DOHH2 (cell line): Measurements from ENCODE around the gene CTAGE4.
"Not testable (repeated sequence)": the region's sequence is repeated elsewhere in the genome, so short reads cannot be mapped to it uniquely, and the experiment has no call there.

Experiments used
- H3F3A ChIP-seq: fragments of 200-600 bp; sonication (generic), shearing (Covaris generic); 2 replicates; pipeline ENCODE4 v1.6.0; 2016; ENCODE audit warnings: antibody characterized with exemption, mild to moderate bottlenecking; ENCODE audit not compliant: control insufficient read depth, insufficient read depth
- H3K27ac ChIP-seq: fragments of 200-600 bp; sonication (generic); 2 replicates; pipeline ENCODE4 v1.5.1; 2014; ENCODE audit warnings: low read depth, mild to moderate bottlenecking, low read length, moderate library complexity
- H3K27me3 ChIP-seq: fragments of 200-600 bp; sonication (generic); 2 replicates; pipeline ENCODE4 v1.6.1; 2014; ENCODE audit warnings: mild to moderate bottlenecking, low read length, mixed read lengths; ENCODE audit not compliant: control insufficient read depth
- H3K36me3 ChIP-seq: fragments of 200-600 bp; sonication (generic); 2 replicates; pipeline ENCODE4 v1.6.1; 2014; ENCODE audit warnings: mild to moderate bottlenecking, low read length, moderate library complexity, mixed read lengths; ENCODE audit not compliant: control insufficient read depth
- H3K4me1 ChIP-seq: fragments of 200-600 bp; sonication (generic); 2 replicates; pipeline ENCODE4 v1.6.1; 2014; ENCODE audit warnings: mild to moderate bottlenecking, low read length, mixed read lengths; ENCODE audit not compliant: control insufficient read depth
- H3K4me2 ChIP-seq: fragments of 200-600 bp; sonication (generic); 2 replicates; pipeline ENCODE4 v1.6.0; 2014; ENCODE audit warnings: mild to moderate bottlenecking, low read length, moderate library complexity
- H3K4me3 ChIP-seq: fragments of 200-600 bp; sonication (generic); 2 replicates; pipeline ENCODE4 v1.5.1; 2014; ENCODE audit warnings: mild to moderate bottlenecking, low read length, mixed read lengths
- H3K79me2 ChIP-seq: fragments of 200-600 bp; sonication (generic); 2 replicates; pipeline ENCODE4 v1.6.1; 2014; ENCODE audit warnings: mild to moderate bottlenecking, low read length, mixed read lengths; ENCODE audit not compliant: control insufficient read depth
- H3K9me2 ChIP-seq: fragments of 200-600 bp; sonication (generic); replicated peaks from 2 replicates; pipeline ENCODE4 v1.6.1; 2014; ENCODE audit warnings: mild to moderate bottlenecking, low read length, mixed read lengths; ENCODE audit not compliant: control insufficient read depth
- H3K9me3 ChIP-seq: fragments of 200-600 bp; sonication (generic); 2 replicates; pipeline ENCODE4 v1.6.1; 2014; ENCODE audit warnings: antibody characterized with exemption, low read length, mixed read lengths; ENCODE audit not compliant: control insufficient read depth, insufficient read depth
- H4K20me1 ChIP-seq: fragments of 200-600 bp; sonication (generic); 2 replicates; pipeline ENCODE4 v1.6.0; 2014; ENCODE audit warnings: low read depth, mild to moderate bottlenecking, antibody characterized with exemption, low read length, moderate library complexity; ENCODE audit not compliant: control insufficient read depth, insufficient read depth
- CTCF ChIP-seq: fragments of 200-600 bp; sonication (generic); IDR thresholded peaks from one replicate; pipeline ENCODE4 v1.5.1; 2014; ENCODE audit warnings: antibody characterized with exemption, mild to moderate bottlenecking, low read depth, low read length; ENCODE audit not compliant: poor library complexity, severe bottlenecking
- EZH2phosphoT487 ChIP-seq: fragments of 200-600 bp; sonication (generic); IDR thresholded peaks from 2 replicates; pipeline ENCODE4 v1.6.1; 2017; ENCODE audit warnings: borderline replicate concordance, mild to moderate bottlenecking, antibody characterized with exemption, low read length, moderate library complexity, mixed read lengths

The CTAGE4 gene, protein sequence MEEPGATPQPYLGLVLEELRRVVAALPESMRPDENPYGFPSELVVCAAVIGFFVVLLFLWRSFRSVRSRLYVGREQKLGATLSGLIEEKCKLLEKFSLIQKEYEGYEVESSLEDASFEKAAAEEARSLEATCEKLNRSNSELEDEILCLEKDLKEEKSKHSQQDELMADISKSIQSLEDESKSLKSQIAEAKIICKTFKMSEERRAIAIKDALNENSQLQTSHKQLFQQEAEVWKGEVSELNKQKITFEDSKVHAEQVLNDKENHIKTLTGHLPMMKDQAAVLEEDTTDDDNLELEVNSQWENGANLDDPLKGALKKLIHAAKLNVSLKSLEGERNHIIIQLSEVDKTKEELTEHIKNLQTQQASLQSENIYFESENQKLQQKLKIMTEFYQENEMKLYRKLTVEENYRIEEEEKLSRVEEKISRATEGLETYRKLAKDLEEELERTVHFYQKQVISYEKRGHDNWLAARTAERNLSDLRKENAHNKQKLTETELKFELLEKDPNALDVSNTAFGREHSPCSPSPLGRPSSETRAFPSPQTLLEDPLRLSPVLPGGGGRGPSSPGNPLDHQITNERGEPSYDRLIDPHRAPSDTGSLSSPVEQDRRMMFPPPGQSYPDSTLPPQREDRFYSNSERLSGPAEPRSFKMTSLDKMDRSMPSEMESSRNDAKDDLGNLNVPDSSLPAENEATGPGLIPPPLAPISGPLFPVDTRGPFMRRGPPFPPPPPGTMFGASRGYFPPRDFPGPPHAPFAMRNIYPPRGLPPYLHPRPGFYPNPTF

GRCh38 chr7:144183166-144183565 is at the start of gene CTAGE4:
Gene CTAGE4, plus strand, starts transcription at chr7:144183466. Its CDS starts 38 bp downstream, at chr7:144183504.
- not testable (repeated sequence) for H3K4me1 ChIP-seq, H3K27ac ChIP-seq, H3K4me3 ChIP-seq, H3K9me3 ChIP-seq, H3K36me3 ChIP-seq, H3F3A ChIP-seq, H3K4me2 ChIP-seq, H3K9me2 ChIP-seq, H3K79me2 ChIP-seq, H3K27me3 ChIP-seq, H4K20me1 ChIP-seq

GRCh38 chr7:144134116-144134515 is 49.1 kb upstream of the CTAGE4 start:
- Histone ChIP-seq H3K9me2 (no peaks in the 10 kb centered on the region), H3K27ac (no peak overlapping the region), H3K4me2 (no peak overlapping the region), H3K79me2 (no peaks in the 10 kb centered on the region), H3K27me3 (no peaks in the 10 kb centered on the region), H4K20me1 (no peaks in the 10 kb centered on the region), H3F3A (no peaks in the 10 kb centered on the region), H3K4me1 (no peaks in the 10 kb centered on the region), H3K9me3 (no peaks in the 10 kb centered on the region), H3K4me3 (no peak overlapping the region), H3K36me3 (no peaks in the 10 kb centered on the region)
- TF ChIP-seq EZH2phosphoT487 (no peak), CTCF (no peak)

DNA sequence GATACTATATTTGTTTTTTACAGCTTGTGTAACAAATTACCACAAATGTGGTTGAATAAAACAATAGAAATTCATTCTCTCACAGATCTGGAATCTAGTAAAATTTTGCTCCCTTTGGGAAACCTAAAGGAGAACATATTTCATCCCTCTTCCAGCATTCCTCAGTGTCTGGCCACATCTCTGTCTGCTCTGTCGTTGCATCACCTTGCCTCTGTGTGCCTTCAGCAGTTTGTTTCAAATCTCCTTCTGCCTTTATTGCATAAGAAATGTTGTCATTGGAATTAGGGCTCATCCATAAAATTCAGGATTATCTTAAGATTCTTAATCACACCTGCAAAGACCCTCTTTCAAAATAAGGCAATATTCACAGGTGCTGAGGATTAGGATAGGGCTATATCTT is 45.8 kb upstream of the CTAGE4 start:
- H3F3A ChIP-seq: no peaks in the 10 kb centered on the region
- no peaks in the 10 kb centered on the region for H3K9me2 ChIP-seq
- no peak for TF ChIP-seq CTCF
- no peak for TF ChIP-seq EZH2phosphoT487
- H3K79me2 ChIP-seq: no peaks in the 10 kb centered on the region
- no peaks in the 10 kb centered on the region for H3K9me3 ChIP-seq
- no peak overlapping the region for H3K4me3 ChIP-seq
- H3K4me1 ChIP-seq: no peaks in the 10 kb centered on the region
- H3K4me2 ChIP-seq: no peak overlapping the region
- H4K20me1 ChIP-seq: no peaks in the 10 kb centered on the region
- H3K36me3 ChIP-seq: no peaks in the 10 kb centered on the region
- no peaks in the 10 kb centered on the region for H3K27me3 ChIP-seq
- H3K27ac ChIP-seq: no peak overlapping the region

- no peak overlapping the region for H3K4me3 ChIP-seq
- TF ChIP-seq EZH2phosphoT487: no peak
- TF ChIP-seq CTCF: no peak
- no peaks in the 10 kb centered on the region for H3K9me2 ChIP-seq
- no peaks in the 10 kb centered on the region for H4K20me1 ChIP-seq
- no peaks in the 10 kb centered on the region for H3F3A ChIP-seq
- no peaks in the 10 kb centered on the region for H3K9me3 ChIP-seq
- H3K4me1 ChIP-seq: no peaks in the 10 kb centered on the region
- H3K27me3 ChIP-seq: no peaks in the 10 kb centered on the region
- no peaks in the 10 kb centered on the region for H3K36me3 ChIP-seq
- no peak overlapping the region for H3K4me2 ChIP-seq
- H3K27ac ChIP-seq: no peak overlapping the region
- H3K79me2 ChIP-seq: no peaks in the 10 kb centered on the region
Measured at GRCh38 chr7:144142187-144142586, 41.1 kb upstream of the CTAGE4 start.
